OCI-LY7 (cell line): ENCODE measurements around the gene ZNF497. TPM values are rescaled to one million over a fixed set of nuclear protein-coding genes. Genes with fewer than 3 reads are reported as not detected.

ENCODE experiments used
- BruUV-seq: library from RNA; stranded (reverse); fragments of 400-500 nt; replicated peaks from 2 replicates; lab custom pipeline; 2021; lab: Mats Ljungman, UMichigan
- CTCF ChIA-PET: fragments of 300-600 bp; sonication (Branson Sonifier 250); formaldehyde crosslinking; loops from one replicate; lab custom pipeline; 2022; ENCODE audit warnings: antibody characterized with exemption; ENCODE audit not compliant: unreplicated experiment; lab: Charles Lee
- POLR2A ChIA-PET: fragments of 300-600 bp; sonication (Branson Sonifier 250); formaldehyde crosslinking; loops from one replicate; lab custom pipeline; 2022; ENCODE audit warnings: antibody characterized with exemption; lab: Charles Lee
- DNase-seq: peaks from one replicate; pipeline ENCODE4 v3.0.0-alpha.2; 2015; ENCODE audit warnings: low spot score
- H2AFZ ChIP-seq: fragments of 200-600 bp; sonication (generic), shearing (Covaris generic); 2 replicates; pipeline ENCODE4 v1.6.1; 2014; ENCODE audit warnings: mild to moderate bottlenecking, antibody characterized with exemption, low read length, moderate library complexity
- H3K27ac ChIP-seq: fragments of 200-600 bp; sonication (generic); 2 replicates; pipeline ENCODE4 v1.5.1; 2014; ENCODE audit warnings: mixed run types, low read depth, mild to moderate bottlenecking, moderate library complexity, low read length, inconsistent platforms; ENCODE audit not compliant: poor library complexity, severe bottlenecking
- H3K36me3 ChIP-seq: fragments of 200-600 bp; sonication (generic); 2 replicates; pipeline ENCODE4 v1.6.1; 2014; ENCODE audit warnings: mild to moderate bottlenecking, antibody characterized with exemption, low read length, moderate library complexity, mixed read lengths; ENCODE audit not compliant: insufficient read depth
- H3K4me1 ChIP-seq: fragments of 200-600 bp; sonication (generic); 2 replicates; pipeline ENCODE4 v1.5.1; 2014; ENCODE audit warnings: mild to moderate bottlenecking, low read length; ENCODE audit not compliant: insufficient read depth, poor library complexity, severe bottlenecking
- H3K4me2 ChIP-seq: fragments of 200-600 bp; sonication (generic); 2 replicates; pipeline ENCODE4 v1.6.1; 2014; ENCODE audit warnings: mild to moderate bottlenecking, low read length
- H3K4me3 ChIP-seq: fragments of 200-600 bp; sonication (generic); 2 replicates; pipeline ENCODE4 v1.5.1; 2014; ENCODE audit warnings: mild to moderate bottlenecking, low read depth, low read length; ENCODE audit not compliant: poor library complexity, severe bottlenecking
- H3K79me2 ChIP-seq: fragments of 200-600 bp; sonication (generic); 2 replicates; pipeline ENCODE4 v1.6.1; 2016; ENCODE audit warnings: low read depth, mild to moderate bottlenecking, low read length, moderate library complexity, mixed read lengths; ENCODE audit not compliant: insufficient read depth
- H3K9me2 ChIP-seq: fragments of 200-600 bp; sonication (generic); 2 replicates; pipeline ENCODE4 v1.6.1; 2016; ENCODE audit warnings: mild to moderate bottlenecking, low read length, mixed read lengths; ENCODE audit not compliant: insufficient read depth
- H3K9me3 ChIP-seq: fragments of 200-600 bp; sonication (generic); 2 replicates; pipeline ENCODE4 v1.6.1; 2014; ENCODE audit warnings: mild to moderate bottlenecking, mixed run types, low read length, mixed read lengths
- H4K20me1 ChIP-seq: fragments of 200-600 bp; sonication (generic); 2 replicates; pipeline ENCODE4 v1.6.1; 2014; ENCODE audit warnings: mild to moderate bottlenecking, antibody characterized with exemption, low read length, moderate library complexity, mixed read lengths; ENCODE audit not compliant: insufficient read depth
- EZH2phosphoT487 ChIP-seq: fragments of 200-600 bp; sonication (generic); IDR thresholded peaks from 2 replicates; pipeline ENCODE4 v1.6.1; 2018; ENCODE audit warnings: low read depth, borderline replicate concordance, mild to moderate bottlenecking, mixed run types, antibody characterized with exemption, low read length, moderate library complexity, mixed read lengths
- intact Hi-C: fragments of 100-400 bp; cut with micrococcal nuclease; formaldehyde crosslinking; loops from one replicate; pipeline ENCODE4 v1.10.0; 2022; ENCODE audit not compliant: unreplicated experiment
- total RNA-seq, 2 experiments: library from RNA; depleted of rRNA in 1 of 2; stranded (reverse); fragments of >200 nt in 1 of 2; shearing (Covaris generic) in 1 of 2; gene quantifications; 2 replicates each; pipeline ENCODE4 v1.2.3, GENCODE V29; 2014 to 2022
- TF ChIP-seq, protein P1 (sequence below): fragments of 200-600 bp; sonication (generic); conservative IDR thresholded peaks from 2 replicates; pipeline ENCODE4 v1.5.1; 2014; ENCODE audit warnings: mild to moderate bottlenecking, antibody characterized with exemption, low read length, moderate library complexity, mixed read lengths

ZNF497 gene
- total RNA-seq, 2 experiments from 2014 or later, result 3.6 to 6.1 TPM

DNA sequence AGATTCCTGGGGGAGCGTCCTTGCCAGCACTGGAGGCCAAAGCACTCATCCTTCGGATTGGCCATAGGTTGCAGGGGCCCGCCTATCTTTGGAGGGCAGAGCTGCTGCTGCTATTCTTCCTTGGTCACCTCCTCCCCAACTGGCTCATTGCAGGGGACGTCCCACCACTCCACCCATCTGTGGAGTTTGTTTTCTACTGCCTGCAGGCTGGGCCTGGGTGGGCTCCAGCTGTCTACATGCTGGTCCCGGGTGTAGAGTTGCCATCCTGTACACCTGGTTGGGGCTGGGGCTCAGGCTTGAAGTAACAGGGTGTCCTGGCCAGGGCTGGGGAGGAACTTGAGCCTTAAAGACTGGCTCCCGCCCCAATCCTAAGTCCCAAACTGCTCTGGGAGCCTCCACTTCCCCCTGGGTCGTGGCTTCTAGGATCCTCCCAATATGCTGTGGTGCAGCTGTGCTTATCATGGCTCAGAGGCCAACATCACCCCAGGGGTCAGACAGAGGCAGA, 35.0 kb upstream of the ZNF497 start:
- POLR2A ChIA-PET, result no interaction called here

DNA sequence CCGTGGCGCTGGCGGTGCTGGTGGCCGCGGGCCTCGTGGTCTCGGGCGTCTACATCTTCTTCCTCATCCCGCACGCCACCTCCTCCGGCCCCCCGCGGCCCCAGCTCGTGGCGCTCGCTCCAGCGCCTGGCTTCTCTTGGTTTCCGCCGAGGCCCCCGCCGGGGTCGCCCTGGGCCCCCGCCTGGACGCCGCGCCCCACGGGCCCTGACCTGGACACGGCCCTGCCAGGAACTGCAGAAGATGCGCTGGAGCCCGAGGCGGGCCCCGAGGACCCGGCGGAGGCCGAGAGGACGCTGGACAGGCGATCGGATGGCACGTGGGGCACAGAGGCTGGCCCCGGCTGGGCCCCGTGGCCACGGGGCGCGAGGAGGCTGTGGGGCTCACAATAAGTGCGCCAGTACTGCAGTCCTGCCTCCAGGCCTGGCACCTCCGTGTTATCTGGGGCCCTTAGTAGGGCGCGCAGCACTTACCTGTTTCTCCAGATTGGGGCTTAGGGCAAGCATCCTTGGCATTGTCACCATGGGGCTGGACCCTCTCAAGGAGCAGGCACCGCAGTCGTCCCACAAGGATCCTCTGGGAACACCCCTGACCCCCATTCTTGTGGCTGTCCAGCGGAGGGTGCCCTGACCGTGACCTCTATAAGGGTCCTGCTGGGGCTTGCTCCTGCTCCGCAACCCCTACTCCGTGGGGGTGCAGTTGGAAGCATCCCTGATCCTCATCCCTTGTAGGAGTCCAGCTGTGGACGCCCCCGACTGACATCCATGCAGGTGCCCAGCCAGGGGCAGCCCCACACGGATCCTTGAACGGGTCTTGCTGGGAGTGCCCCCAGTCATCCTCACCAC, 34.4 kb upstream of the ZNF497 start:
- Histone ChIP-seq H3K4me1 (peaks cover 6% of the 10 kb centered on the region), H3K4me3 (no peak overlapping the region), H3K4me2 (no peak overlapping the region), H3K9me2 (no peaks in the 10 kb centered on the region), H3K27ac (no peak overlapping the region), H3K9me3 (no peaks in the 10 kb centered on the region), H2AFZ (no peak overlapping the region), H3K79me2 (0 out of 2 replicates have a peak, but pooled peaks cover 1% of the 10 kb centered on the region), H3K36me3 (peaks cover 52% of the 10 kb centered on the region), H4K20me1 (peaks cover 3% of the 10 kb centered on the region; the same call in 1 of the 2 replicates)
- intact Hi-C loops, result no loop called here
- ChIA-PET CTCF (no interaction called here), POLR2A (no interaction called here)
- TF ChIP-seq EZH2phosphoT487, result no peak
- TF ChIP-seq, protein P1, sequence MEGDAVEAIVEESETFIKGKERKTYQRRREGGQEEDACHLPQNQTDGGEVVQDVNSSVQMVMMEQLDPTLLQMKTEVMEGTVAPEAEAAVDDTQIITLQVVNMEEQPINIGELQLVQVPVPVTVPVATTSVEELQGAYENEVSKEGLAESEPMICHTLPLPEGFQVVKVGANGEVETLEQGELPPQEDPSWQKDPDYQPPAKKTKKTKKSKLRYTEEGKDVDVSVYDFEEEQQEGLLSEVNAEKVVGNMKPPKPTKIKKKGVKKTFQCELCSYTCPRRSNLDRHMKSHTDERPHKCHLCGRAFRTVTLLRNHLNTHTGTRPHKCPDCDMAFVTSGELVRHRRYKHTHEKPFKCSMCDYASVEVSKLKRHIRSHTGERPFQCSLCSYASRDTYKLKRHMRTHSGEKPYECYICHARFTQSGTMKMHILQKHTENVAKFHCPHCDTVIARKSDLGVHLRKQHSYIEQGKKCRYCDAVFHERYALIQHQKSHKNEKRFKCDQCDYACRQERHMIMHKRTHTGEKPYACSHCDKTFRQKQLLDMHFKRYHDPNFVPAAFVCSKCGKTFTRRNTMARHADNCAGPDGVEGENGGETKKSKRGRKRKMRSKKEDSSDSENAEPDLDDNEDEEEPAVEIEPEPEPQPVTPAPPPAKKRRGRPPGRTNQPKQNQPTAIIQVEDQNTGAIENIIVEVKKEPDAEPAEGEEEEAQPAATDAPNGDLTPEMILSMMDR, result no peak
- no peak for DNase-seq
- no TSS peak for BruUV-seq

More for the DNA sequence above, 35.0 kb upstream of the ZNF497 start:
- CTCF ChIA-PET, result no interaction called here
- no TSS peak for BruUV-seq
- Histone ChIP-seq H3K9me2 (no peaks in the 10 kb centered on the region), H3K4me1 (peaks cover 12% of the 10 kb centered on the region), H3K9me3 (no peaks in the 10 kb centered on the region), H3K27ac (no peak overlapping the region), H2AFZ (no peak overlapping the region), H3K4me3 (no peak overlapping the region), H3K36me3 (peaks cover 45% of the 10 kb centered on the region), H4K20me1 (peaks cover 3% of the 10 kb centered on the region; the same call in 1 of the 2 replicates), H3K79me2 (no peaks in the 10 kb centered on the region), H3K4me2 (no peak overlapping the region)
- DNase-seq, result no peak
- intact Hi-C loops, result no loop called here
- no peak for TF ChIP-seq EZH2phosphoT487

GRCh38 chr19:58395979-58396627, 33.6 kb upstream of the ZNF497 start:
- DNase-seq, result no peak
- intact Hi-C loops, result no loop called here
- TF ChIP-seq, protein P1, result no peak
- TF ChIP-seq EZH2phosphoT487, result no peak
- ChIA-PET POLR2A (no interaction called here), CTCF (no interaction called here)
- no peak overlapping the region for H3K4me2 ChIP-seq
- H3K4me3 ChIP-seq, result no peak overlapping the region
- no peaks in the 10 kb centered on the region for H3K9me3 ChIP-seq
- peaks cover 9% of the 10 kb centered on the region; the same call in 1 of the 2 replicates for H3K79me2 ChIP-seq
- H3K27ac ChIP-seq, result no peak overlapping the region
- peaks cover 5% of the 10 kb centered on the region for H3K4me1 ChIP-seq
- H3K36me3 ChIP-seq, result peaks cover 60% of the 10 kb centered on the region
- no peak overlapping the region for H2AFZ ChIP-seq
- H4K20me1 ChIP-seq, result peaks cover 3% of the 10 kb centered on the region; the same call in 1 of the 2 replicates
- BruUV-seq, result no TSS peak
- no peaks in the 10 kb centered on the region for H3K9me2 ChIP-seq
